Spleen (tissue), 11 donors: Measurements from ENCODE around the gene BBIP1. TPM values are rescaled to one million over a fixed set of nuclear protein-coding genes. Genes with fewer than 3 reads are reported as not detected.

Experiments used
- DNase-seq: peaks from one replicate; pipeline ENCODE4 v3.0.0-alpha.2; 2020
- H3K27ac ChIP-seq, 8 donors: fragments of 200-600 bp; sonication (generic) in 7 of 8; 1 replicate in 4 of 8; 2 replicates in 4 of 8; pipeline versions ENCODE4 v1.5.0 to v1.8.0; 2016 to 2021; ENCODE audit warnings: inconsistent platforms in 4 of 8, mild to moderate bottlenecking in 4 of 8, moderate library complexity in 1 of 8
- H3K27me3 ChIP-seq, 7 donors: fragments of 200-600 bp; sonication (generic) in 6 of 7; replicated peaks in 1 of 7; 1 replicate in 4 of 7; 2 replicates in 3 of 7; pipeline versions ENCODE4 v1.5.0 to v1.8.0; 2016 to 2021; ENCODE audit warnings: inconsistent platforms in 3 of 7, mild to moderate bottlenecking in 1 of 7
- H3K36me3 ChIP-seq, 6 donors: fragments of 200-600 bp; sonication (generic) in 5 of 6; 1 replicate in 4 of 6; 2 replicates in 2 of 6; pipeline versions ENCODE4 v1.5.0 to v1.8.0; 2016 to 2021; ENCODE audit warnings: inconsistent platforms in 2 of 6
- H3K4me1 ChIP-seq, 6 donors: fragments of 200-600 bp; sonication (generic) in 5 of 6; 1 replicate in 3 of 6; 2 replicates in 3 of 6; pipeline versions ENCODE4 v1.5.0 to v1.8.0; 2016 to 2021; ENCODE audit warnings: inconsistent platforms in 3 of 6
- H3K4me3 ChIP-seq, 8 donors: fragments of 200-600 bp; sonication (generic) in 7 of 8; 1 replicate in 4 of 8; 2 replicates in 4 of 8; pipeline versions ENCODE4 v1.5.0 to v1.8.0; 2016 to 2021; ENCODE audit warnings: inconsistent platforms in 4 of 8, mild to moderate bottlenecking in 4 of 8, moderate library complexity in 2 of 8
- H3K9me3 ChIP-seq, 8 donors: fragments of 200-600 bp; sonication (generic) in 7 of 8; 1 replicate in 4 of 8; 2 replicates in 4 of 8; pipeline versions ENCODE4 v1.5.0 to v1.8.0; 2016 to 2021; ENCODE audit warnings: inconsistent platforms in 4 of 8
- POLR2A ChIP-seq, 3 donors: fragments of 450-650 bp; IDR thresholded peaks; one replicate each; pipeline ENCODE4 v1.5.1; 2017; ENCODE audit warnings: antibody characterized with exemption in 3 of 3, mild to moderate bottlenecking in 1 of 3
- POLR2AphosphoS5 ChIP-seq, 3 donors: sonication (generic); formaldehyde crosslinking; IDR thresholded peaks; one replicate each; pipeline ENCODE4 v1.5.1; 2017; ENCODE audit warnings: antibody characterized with exemption in 3 of 3
- WGBS, 5 donors: extraction: QIAGEN DNeasy Blood & Tissue Kit in 3 of 5; methylation state at CpG; one replicate each; pipeline versions ENCODE4 v1.1.5 to v1.1.7; 2013 to 2018; 5-methylcytosine and 5-hydroxymethylcytosine counted together
- intact Hi-C: fragments of 100-400 bp; cut with DNase I; formaldehyde crosslinking; loops from one replicate; pipeline ENCODE4 v1.15.0; 2023; ENCODE audit warnings: low total_unique reads
- polyA plus RNA-seq, 3 donors: library from polyadenylated mRNA; stranded (reverse); fragments of 200-250 nt; gene quantifications; one replicate each; pipeline ENCODE4 v1.2.1, GENCODE V29; 2013
- total RNA-seq, 7 donors: library from RNA; depleted of rRNA in 3 of 7; stranded (reverse); fragments of >200 nt in 3 of 7; fragmentation: NEBNext Ultra II Directional in 4 of 7; extraction: Animal tissue kit (Norgen Biotek cat#: 25700) in 4 of 7; gene quantifications; one replicate each; pipeline versions ENCODE4 v1.1.0 to v1.2.1, GENCODE V29; 2016 to 2021
- TF ChIP-seq, protein P1 (sequence below), 11 experiments: fragments of 200-600 bp in 7 of 11; fragments of 450-650 bp in 4 of 11; sonication (generic) in 4 of 11; IDR thresholded peaks in 8 of 11; conservative IDR thresholded peaks in 3 of 11; 1 replicate in 7 of 11; 2 replicates in 4 of 11; pipeline versions ENCODE4 v1.4.0 to v1.8.0; 2016 to 2021; ENCODE audit warnings: antibody characterized with exemption in 11 of 11, inconsistent platforms in 4 of 11, mild to moderate bottlenecking in 1 of 11
- donor health status: healthy with polysubstance abuse.
- donor health status: DM: no; HTN: no; CAD: no; lungs with moderate emphysema.
- donor health status: DM: no; HTN: no; CAD: no.
- donor health status: Bipolar disorder and iron deficiency.
- donor health status: healthy.
- donor health status: DM: no; HTN: no; CAD: no.
- donor health status: DM: yes; HTN: yes; CAD: no.

Gene BBIP1
- total and polyA plus RNA-seq, 10 donors: 20.7 to 40.0 (median 27.1) TPM

- H3K27ac ChIP-seq: peak overlapping the region in 1 of 8 donors; percentile 37
- intact Hi-C loops: loop anchor here (5.0 kb wide), 1 partner anchor 151 kb away; no protein-coding TSS in a partner anchor
- TF ChIP-seq POLR2A (IDR thresholded peaks at IDR 0.05): no peak
- peak in 1 of 3 donors; percentile 61 for TF ChIP-seq POLR2AphosphoS5 (IDR thresholded peaks at IDR 0.05)
- H3K4me1 ChIP-seq: peaks cover 0 to 13% (median 0%) of the 10 kb centered on the region in 6 donors
- H3K27me3 ChIP-seq: no peaks in the 10 kb centered on the region
- 80 to 88% (median 83%) methylated on average over 3 of the region's 3 CpGs for WGBS, 5 donors
- no peak overlapping the region for H3K4me3 ChIP-seq
- H3K9me3 ChIP-seq: no peaks in the 10 kb centered on the region
- H3K36me3 ChIP-seq: peaks cover 0 to 72% (median 26%) of the 10 kb centered on the region in 6 donors
- DNase-seq: no peak
These were observed 15.4 kb downstream of the BBIP1 start for GRCh38 chr10:110903280-110904278.

DNA sequence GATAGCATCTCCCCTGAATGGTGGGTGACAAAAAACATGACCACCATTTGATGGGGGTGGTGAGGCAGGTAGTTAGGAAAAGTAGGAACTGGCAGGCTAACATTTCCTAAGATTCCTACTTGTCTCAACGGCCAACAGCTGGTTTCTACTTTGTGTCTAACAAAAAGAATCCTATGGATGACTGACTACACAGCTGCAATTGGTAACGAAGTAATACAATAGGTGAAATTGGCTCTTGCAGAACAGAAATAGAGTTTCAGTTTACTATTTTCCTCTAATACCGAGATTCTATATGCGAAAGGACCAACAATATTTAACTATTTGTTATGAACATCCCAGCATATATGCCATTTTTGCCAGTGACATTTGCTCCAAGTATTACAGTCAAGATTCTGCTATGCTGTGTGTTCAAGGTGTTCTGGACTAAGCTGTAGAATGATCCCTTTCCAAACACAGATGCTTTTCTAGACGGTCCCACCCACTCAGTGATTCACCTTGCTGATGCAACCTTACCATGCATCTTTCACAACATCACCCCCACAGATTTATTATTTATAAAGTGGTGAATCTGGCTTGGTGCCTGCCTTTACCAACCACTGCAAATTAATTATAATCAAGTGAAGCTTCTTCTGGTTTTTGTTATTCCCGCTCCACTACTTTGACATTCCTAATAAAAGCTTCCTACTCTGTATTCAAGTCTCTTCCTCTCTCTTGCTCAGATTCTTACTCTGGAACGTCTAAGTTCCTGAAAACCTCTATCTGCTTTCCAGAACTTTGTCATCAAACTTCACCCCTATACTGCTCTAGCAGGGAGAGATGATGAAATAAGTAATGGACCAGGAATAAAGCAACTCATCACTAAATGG, 16.8 kb downstream of the BBIP1 start:
- DNase-seq: no peak
- Histone ChIP-seq H3K4me3 (no peak overlapping the region), H3K4me1 (peaks cover 0 to 18% (median under 1%) of the 10 kb centered on the region in 6 donors), H3K9me3 (no peaks in the 10 kb centered on the region), H3K36me3 (peaks cover 0 to 86% (median 39%) of the 10 kb centered on the region in 6 donors), H3K27ac (no peak overlapping the region), H3K27me3 (no peaks in the 10 kb centered on the region)
- 78 to 88% (median 81%) methylated on average over 7 of the region's 7 CpGs for WGBS, 5 donors
- intact Hi-C loops: loop anchor here (5.0 kb wide), 1 partner anchor 150 kb away; no protein-coding TSS in a partner anchor
- TF ChIP-seq POLR2AphosphoS5 (IDR thresholded peaks at IDR 0.05): peak in 1 of 3 donors; percentile 6
- TF ChIP-seq, protein P1, sequence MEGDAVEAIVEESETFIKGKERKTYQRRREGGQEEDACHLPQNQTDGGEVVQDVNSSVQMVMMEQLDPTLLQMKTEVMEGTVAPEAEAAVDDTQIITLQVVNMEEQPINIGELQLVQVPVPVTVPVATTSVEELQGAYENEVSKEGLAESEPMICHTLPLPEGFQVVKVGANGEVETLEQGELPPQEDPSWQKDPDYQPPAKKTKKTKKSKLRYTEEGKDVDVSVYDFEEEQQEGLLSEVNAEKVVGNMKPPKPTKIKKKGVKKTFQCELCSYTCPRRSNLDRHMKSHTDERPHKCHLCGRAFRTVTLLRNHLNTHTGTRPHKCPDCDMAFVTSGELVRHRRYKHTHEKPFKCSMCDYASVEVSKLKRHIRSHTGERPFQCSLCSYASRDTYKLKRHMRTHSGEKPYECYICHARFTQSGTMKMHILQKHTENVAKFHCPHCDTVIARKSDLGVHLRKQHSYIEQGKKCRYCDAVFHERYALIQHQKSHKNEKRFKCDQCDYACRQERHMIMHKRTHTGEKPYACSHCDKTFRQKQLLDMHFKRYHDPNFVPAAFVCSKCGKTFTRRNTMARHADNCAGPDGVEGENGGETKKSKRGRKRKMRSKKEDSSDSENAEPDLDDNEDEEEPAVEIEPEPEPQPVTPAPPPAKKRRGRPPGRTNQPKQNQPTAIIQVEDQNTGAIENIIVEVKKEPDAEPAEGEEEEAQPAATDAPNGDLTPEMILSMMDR (IDR thresholded peaks at IDR 0.05 in 8 of 11, conservative IDR thresholded peaks at IDR 0.05 in 3 of 11): no peak

DNA sequence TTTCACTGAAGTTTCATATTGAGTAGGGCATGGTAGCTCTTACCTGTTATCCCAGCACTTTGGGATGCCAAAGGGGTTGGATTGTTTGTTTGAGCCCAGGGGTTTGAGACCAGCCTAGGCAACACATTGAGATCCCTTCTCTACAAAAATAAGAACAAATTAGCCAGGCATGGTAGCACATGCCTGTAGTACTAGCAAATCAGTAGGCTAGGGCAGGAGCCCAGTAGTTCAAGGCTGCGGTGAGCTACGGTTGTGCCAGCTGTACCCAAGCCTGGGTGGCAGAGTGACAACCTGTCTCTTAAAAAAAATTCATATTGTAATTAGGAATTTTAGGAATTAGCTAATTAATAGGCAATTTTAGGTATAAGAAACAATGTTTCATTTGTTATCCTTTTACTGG, 18.0 kb downstream of the BBIP1 start:
- TF ChIP-seq POLR2A (IDR thresholded peaks at IDR 0.05): no peak
- peak in 1 of 3 donors; percentile 60 for TF ChIP-seq POLR2AphosphoS5 (IDR thresholded peaks at IDR 0.05)
- Histone ChIP-seq H3K9me3 (no peaks in the 10 kb centered on the region), H3K27me3 (no peaks in the 10 kb centered on the region), H3K4me3 (no peak overlapping the region), H3K36me3 (peaks cover 0 to 87% (median 48%) of the 10 kb centered on the region in 6 donors), H3K4me1 (peaks cover 0 to 30% (median 6%) of the 10 kb centered on the region in 6 donors), H3K27ac (no peak overlapping the region)
- intact Hi-C loops: loop anchor here (5.0 kb wide), 1 partner anchor 149 kb away; no protein-coding TSS in a partner anchor
- no peak for DNase-seq
- 95 to 98% (median 96%) methylated on average over 2 of the region's 2 CpGs for WGBS, 5 donors

- Histone ChIP-seq H3K4me1 (peaks cover 0 to 56% (median 24%) of the 10 kb centered on the region in 6 donors), H3K27ac (no peak overlapping the region), H3K36me3 (peaks cover 0 to 99% (median 64%) of the 10 kb centered on the region in 6 donors), H3K9me3 (no peaks in the 10 kb centered on the region), H3K27me3 (no peaks in the 10 kb centered on the region), H3K4me3 (no peak overlapping the region)
- DNase-seq: no peak
- TF ChIP-seq POLR2A (IDR thresholded peaks at IDR 0.05): no peak
- TF ChIP-seq POLR2AphosphoS5 (IDR thresholded peaks at IDR 0.05): no peak
- TF ChIP-seq, protein P1 (IDR thresholded peaks at IDR 0.05 in 8 of 11, conservative IDR thresholded peaks at IDR 0.05 in 3 of 11): no peak
- intact Hi-C loops: no loop called here
These were observed 20.6 kb downstream of the BBIP1 start for GRCh38 chr10:110898391-110898790.
